Skeletal muscle satellite cell (primary cell): Measurements from ENCODE around the gene RBMS1.

Experiments used
- H3K27me3 ChIP-seq: 2 replicates; pipeline ENCODE4 v1.7.0; 2013; ENCODE audit warnings: low read length; ENCODE audit not compliant: control insufficient read depth, insufficient read depth
- H3K36me3 ChIP-seq: 2 replicates; pipeline ENCODE4 v1.7.0; 2013; ENCODE audit warnings: mild to moderate bottlenecking, control low read depth, low read length; ENCODE audit not compliant: insufficient read depth
- H3K4me1 ChIP-seq: 2 replicates; pipeline ENCODE4 v1.7.0; 2013; ENCODE audit warnings: low read length; ENCODE audit not compliant: control insufficient read depth, insufficient read depth
- H3K4me2 ChIP-seq: 2 replicates; pipeline ENCODE4 v1.7.0; 2013; ENCODE audit warnings: mild to moderate bottlenecking, low read length
- H3K4me3 ChIP-seq: 2 replicates; pipeline ENCODE4 v1.7.0; 2013; ENCODE audit warnings: low read length
- H3K9ac ChIP-seq: 2 replicates; pipeline ENCODE4 v1.7.0; 2013; ENCODE audit warnings: mild to moderate bottlenecking, low read depth, low read length, moderate library complexity
- H3K9me3 ChIP-seq: replicated peaks from 2 replicates; pipeline ENCODE4 v1.7.0; 2013; ENCODE audit warnings: mild to moderate bottlenecking, control low read depth, low read length

RBMS1 gene

DNA sequence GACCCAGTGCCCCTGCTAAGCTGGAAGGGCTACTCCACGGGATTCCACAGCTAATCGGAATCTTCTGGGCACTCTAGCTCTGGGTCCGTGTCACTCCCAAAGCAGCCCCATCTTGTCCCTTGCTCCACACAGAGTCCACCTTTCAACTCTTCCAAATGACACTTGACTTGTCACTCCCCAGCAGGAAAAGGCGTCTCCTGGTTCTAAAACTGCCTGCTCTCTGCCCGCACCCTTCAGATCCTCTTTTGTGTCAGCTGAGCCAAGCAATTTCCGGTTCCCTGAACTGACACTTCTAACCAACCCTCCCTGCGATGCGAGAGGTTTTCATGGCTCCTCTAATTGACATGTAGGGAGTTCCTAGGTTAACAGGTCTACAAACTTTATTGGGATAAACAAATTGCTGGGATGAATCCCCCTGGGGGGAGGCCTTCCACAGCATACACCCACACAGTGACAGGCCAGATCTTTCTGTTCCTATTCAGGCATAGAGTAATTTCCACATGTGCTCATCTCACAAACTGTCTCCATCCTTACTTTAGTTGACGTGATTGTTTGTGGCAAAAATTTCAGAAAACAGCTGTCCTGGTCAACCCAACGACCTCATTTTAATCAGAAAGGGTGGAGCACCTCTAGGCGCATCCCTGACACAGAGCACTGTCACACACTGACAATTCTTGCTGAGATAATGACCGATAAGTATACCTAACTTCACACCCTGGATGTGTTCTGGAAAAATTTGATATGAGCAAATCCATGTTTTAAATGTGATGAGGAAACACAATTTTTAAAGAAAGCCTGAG is 104.9 kb downstream of the RBMS1 start:
- Histone ChIP-seq H3K4me2 (peak overlapping the region; percentile 73), H3K4me3 (peak overlapping the region; percentile 51), H3K9me3 (no peaks in the 10 kb centered on the region), H3K4me1 (peaks cover 85% of the 10 kb centered on the region), H3K27me3 (no peaks in the 10 kb centered on the region), H3K9ac (peak overlapping the region; percentile 84), H3K36me3 (peaks cover 6% of the 10 kb centered on the region)

- Histone ChIP-seq H3K4me2 (peak overlapping the region; percentile 73), H3K4me3 (peak overlapping the region; percentile 51), H3K9me3 (no peaks in the 10 kb centered on the region), H3K9ac (peak overlapping the region; percentile 84), H3K27me3 (no peaks in the 10 kb centered on the region), H3K36me3 (peaks cover 6% of the 10 kb centered on the region), H3K4me1 (peaks cover 80% of the 10 kb centered on the region)
These were observed 105.9 kb downstream of the RBMS1 start for GRCh38 chr2:160387558-160388262.

DNA sequence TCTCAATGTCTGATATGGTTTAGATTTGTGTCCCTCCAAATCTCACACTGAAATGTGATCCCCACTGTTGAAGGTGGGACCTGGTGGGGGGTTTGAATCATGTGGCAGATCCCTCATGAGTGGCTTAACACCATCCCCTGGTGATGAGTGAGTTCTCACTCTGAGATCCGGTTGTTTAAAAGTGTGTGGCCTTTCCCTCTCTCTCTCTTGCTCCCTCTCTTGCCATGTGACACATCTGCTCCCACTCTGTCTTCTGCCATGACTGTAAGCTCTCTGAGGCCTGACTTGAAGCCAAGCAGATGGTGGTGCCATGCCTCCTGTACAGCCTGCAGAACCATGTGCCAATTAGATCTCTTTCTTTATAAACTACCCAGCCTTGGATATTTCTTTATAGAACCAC is 108.8 kb downstream of the RBMS1 start:
- no peaks in the 10 kb centered on the region for H3K9me3 ChIP-seq
- no peaks in the 10 kb centered on the region for H3K27me3 ChIP-seq
- H3K4me3 ChIP-seq = no peak overlapping the region
- H3K9ac ChIP-seq = no peak overlapping the region
- H3K4me2 ChIP-seq = no peak overlapping the region
- peaks cover 80% of the 10 kb centered on the region for H3K4me1 ChIP-seq
- H3K36me3 ChIP-seq = peaks cover 6% of the 10 kb centered on the region

- peak overlapping the region; percentile 71 for H3K9ac ChIP-seq
- H3K4me1 ChIP-seq = peaks cover 84% of the 10 kb centered on the region
- no peaks in the 10 kb centered on the region for H3K27me3 ChIP-seq
- H3K36me3 ChIP-seq = peaks cover 10% of the 10 kb centered on the region
- H3K4me3 ChIP-seq = no peak overlapping the region
- no peaks in the 10 kb centered on the region for H3K9me3 ChIP-seq
- peak overlapping the region; percentile 42 for H3K4me2 ChIP-seq
These were observed 112.1 kb downstream of the RBMS1 start for GRCh38 chr2:160381425-160381951.

GRCh38 chr2:160380611-160381010 is 113.0 kb downstream of the RBMS1 start:
- Histone ChIP-seq H3K4me3 (peak overlapping the region; percentile 25), H3K4me2 (peak overlapping the region; percentile 42), H3K9me3 (no peaks in the 10 kb centered on the region), H3K36me3 (peaks cover 10% of the 10 kb centered on the region), H3K4me1 (peaks cover 85% of the 10 kb centered on the region), H3K27me3 (no peaks in the 10 kb centered on the region), H3K9ac (peak overlapping the region; percentile 71)

DNA sequence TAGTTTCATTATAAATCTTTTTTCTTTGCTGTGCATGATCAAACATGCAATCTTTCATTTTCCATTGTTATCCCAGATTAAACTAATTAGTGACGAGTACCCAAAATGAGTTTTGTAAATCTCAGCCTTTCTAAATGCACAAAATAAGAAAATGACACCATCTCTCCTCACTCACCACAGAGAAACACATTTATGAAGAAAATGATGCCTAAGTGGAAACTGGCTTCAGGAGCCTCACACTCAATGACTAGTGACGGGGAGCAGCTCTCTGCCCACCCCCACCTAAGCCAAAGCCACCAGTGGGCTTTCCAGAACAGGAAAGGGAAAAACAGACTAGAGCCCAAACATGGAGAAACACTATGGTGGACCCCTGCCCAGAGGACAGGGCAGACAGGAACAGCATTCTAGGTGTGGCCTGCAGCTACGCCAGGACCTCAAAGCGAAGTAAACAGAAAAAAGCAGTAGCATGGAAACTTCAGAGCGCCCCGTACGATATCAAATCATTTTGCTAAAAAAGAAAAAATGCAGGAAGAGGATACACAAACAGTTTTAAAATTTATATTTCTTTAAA is 113.5 kb downstream of the RBMS1 start:
- Histone ChIP-seq H3K4me2 (peak overlapping the region; percentile 42), H3K4me1 (peaks cover 87% of the 10 kb centered on the region), H3K9me3 (no peaks in the 10 kb centered on the region), H3K4me3 (peak overlapping the region; percentile 25), H3K36me3 (peaks cover 10% of the 10 kb centered on the region), H3K27me3 (no peaks in the 10 kb centered on the region), H3K9ac (peak overlapping the region; percentile 71)

- Histone ChIP-seq H3K4me1 (peaks cover 86% of the 10 kb centered on the region), H3K4me3 (peak overlapping the region; percentile 25), H3K9me3 (no peaks in the 10 kb centered on the region), H3K4me2 (peak overlapping the region; percentile 42), H3K9ac (peak overlapping the region; percentile 71), H3K36me3 (peaks cover 5% of the 10 kb centered on the region), H3K27me3 (no peaks in the 10 kb centered on the region)
These were observed 114.2 kb downstream of the RBMS1 start for GRCh38 chr2:160379399-160379798.

GRCh38 chr2:160377204-160377995 is 116.2 kb downstream of the RBMS1 start:
- Histone ChIP-seq H3K4me2 (peak overlapping the region; percentile 72), H3K9me3 (no peaks in the 10 kb centered on the region), H3K9ac (peak overlapping the region; percentile 81), H3K36me3 (peaks cover 4% of the 10 kb centered on the region), H3K4me3 (no peak overlapping the region), H3K27me3 (no peaks in the 10 kb centered on the region), H3K4me1 (peaks cover 97% of the 10 kb centered on the region)

GRCh38 chr2:160376576-160376975 is 117.0 kb downstream of the RBMS1 start:
- peaks cover 97% of the 10 kb centered on the region for H3K4me1 ChIP-seq
- peak overlapping the region; percentile 81 for H3K9ac ChIP-seq
- no peaks in the 10 kb centered on the region for H3K9me3 ChIP-seq
- H3K4me3 ChIP-seq = no peak overlapping the region
- H3K36me3 ChIP-seq = peaks cover 4% of the 10 kb centered on the region
- peak overlapping the region; percentile 72 for H3K4me2 ChIP-seq
- no peaks in the 10 kb centered on the region for H3K27me3 ChIP-seq

DNA sequence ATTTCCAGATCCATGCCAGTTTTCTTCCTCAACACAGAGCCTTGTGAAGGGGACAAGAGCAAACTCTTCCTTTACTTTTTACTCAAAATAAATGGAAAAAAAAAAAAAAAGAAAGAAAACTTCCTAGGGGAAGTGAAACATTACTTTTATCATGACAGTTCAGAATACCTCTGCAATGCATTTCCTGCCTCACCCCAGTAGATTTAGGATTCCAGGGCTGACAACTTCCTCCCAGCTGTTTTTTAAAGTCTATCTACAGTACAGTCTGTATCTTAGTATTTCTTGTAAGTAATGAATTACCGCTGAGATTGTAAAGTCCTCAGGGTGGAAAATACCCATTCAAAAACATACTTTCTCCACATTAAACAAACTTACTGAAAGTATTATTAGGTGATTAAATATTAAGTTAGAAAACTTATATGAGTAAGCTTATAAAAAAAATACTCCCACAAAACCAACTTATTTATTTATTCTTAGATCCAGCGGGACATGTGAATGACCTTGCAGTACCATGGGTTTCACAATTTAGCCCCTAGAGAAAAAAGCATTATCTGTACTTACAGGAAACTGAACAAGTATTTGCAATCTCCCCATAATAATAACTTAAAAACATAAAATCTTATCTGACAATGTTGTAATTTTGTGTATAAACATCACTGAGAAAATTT is 117.7 kb downstream of the RBMS1 start:
- no peaks in the 10 kb centered on the region for H3K9me3 ChIP-seq
- H3K4me3 ChIP-seq = peak overlapping the region; percentile 39
- H3K4me1 ChIP-seq = peaks cover 97% of the 10 kb centered on the region
- no peaks in the 10 kb centered on the region for H3K27me3 ChIP-seq
- H3K36me3 ChIP-seq = peaks cover 4% of the 10 kb centered on the region
- peak overlapping the region; percentile 72 for H3K4me2 ChIP-seq
- H3K9ac ChIP-seq = peak overlapping the region; percentile 81
